Hepatic stellate cell (primary cell): ENCODE data around the gene NQO1.

Source experiments
- DNase-seq: peaks from one replicate; pipeline ENCODE4 v3.0.0; 2011; ENCODE audit warnings: low spot score

NQO1 gene

GRCh38 chr16:69706256-69706974 lies 19.9 kb downstream of the NQO1 start:
- DNase-seq: no peak

GRCh38 chr16:69703638-69704037 lies 22.7 kb downstream of the NQO1 start:
- peak; percentile 15 for DNase-seq

DNA sequence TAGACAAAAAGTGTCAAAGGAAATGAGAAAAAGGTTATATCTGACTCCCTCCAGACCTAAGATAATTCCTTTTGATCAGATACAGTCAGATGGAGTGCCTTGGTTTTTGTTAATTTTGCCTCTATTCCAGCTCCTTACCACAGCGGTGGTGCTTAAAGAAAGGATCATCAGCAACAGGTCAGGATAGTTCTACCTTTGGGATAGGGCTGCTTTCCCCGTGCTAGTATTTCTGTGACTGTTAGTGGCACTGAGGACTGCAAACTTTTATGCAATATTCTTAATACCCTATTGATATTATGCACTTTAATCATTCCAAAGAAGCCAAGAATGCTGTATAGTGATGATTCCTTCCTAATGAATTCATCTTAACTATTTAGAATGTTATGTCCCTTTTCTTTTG lies 24.5 kb downstream of the NQO1 start:
- no peak for DNase-seq

DNA sequence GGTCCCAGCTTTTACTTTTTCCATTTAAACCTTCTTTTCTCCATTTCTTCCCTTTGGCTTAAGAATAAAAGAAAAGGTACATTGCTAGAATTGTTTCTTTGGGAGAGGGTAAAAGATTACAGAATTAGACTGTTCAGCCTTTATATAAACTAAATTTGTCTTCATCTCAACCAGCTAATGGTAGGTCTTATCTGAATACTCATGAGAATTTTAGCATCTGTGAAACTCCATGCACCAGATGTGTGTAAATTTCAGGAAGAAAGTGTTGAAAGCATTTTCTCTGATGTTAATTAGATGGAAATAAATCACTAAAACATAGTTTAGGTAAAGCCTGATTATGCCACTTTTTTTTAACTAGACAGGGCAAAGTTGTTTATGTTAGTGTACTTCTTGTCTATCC lies 24.9 kb downstream of the NQO1 start:
- DNase-seq: no peak

- DNase-seq: no peak
These were observed 26.4 kb downstream of the NQO1 start for GRCh38 chr16:69699915-69700314.

DNA sequence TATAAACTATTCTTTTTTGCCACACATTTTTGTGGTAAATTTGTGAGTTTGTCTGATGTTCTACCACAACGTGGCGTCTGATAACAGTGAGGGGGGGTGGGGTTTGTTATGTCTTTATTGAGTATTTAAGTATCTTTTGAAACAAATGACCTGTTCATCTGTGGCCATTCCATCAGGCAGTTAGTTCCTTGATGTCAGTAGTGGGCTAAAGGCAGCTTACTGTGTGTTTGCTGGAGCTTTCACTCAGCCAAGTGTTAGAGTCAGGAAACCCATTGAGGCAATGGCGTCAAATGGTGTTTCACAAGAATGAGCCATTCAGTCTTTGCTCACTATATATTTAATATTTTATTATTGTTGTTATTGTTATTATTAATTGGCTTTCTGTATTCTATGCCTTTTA lies 28.0 kb downstream of the NQO1 start:
- DNase-seq: no peak

DNA sequence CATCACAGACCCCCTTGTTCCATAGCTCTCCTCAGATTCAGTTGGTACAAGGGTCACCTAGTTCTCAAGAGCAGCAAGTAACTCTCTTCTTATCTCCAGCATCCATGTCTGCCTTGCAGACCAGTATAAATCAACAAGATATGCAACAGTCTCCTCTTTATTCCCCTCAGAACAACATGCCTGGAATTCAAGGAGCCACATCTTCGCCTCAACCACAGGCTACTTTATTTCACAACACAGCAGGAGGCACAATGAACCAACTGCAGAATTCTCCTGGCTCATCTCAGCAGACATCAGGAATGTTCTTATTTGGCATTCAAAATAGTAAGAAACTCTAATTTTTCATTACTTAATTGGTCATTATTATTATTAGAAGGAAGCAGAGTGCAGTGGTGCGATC lies 32.4 kb downstream of the NQO1 start:
- no peak for DNase-seq

DNA sequence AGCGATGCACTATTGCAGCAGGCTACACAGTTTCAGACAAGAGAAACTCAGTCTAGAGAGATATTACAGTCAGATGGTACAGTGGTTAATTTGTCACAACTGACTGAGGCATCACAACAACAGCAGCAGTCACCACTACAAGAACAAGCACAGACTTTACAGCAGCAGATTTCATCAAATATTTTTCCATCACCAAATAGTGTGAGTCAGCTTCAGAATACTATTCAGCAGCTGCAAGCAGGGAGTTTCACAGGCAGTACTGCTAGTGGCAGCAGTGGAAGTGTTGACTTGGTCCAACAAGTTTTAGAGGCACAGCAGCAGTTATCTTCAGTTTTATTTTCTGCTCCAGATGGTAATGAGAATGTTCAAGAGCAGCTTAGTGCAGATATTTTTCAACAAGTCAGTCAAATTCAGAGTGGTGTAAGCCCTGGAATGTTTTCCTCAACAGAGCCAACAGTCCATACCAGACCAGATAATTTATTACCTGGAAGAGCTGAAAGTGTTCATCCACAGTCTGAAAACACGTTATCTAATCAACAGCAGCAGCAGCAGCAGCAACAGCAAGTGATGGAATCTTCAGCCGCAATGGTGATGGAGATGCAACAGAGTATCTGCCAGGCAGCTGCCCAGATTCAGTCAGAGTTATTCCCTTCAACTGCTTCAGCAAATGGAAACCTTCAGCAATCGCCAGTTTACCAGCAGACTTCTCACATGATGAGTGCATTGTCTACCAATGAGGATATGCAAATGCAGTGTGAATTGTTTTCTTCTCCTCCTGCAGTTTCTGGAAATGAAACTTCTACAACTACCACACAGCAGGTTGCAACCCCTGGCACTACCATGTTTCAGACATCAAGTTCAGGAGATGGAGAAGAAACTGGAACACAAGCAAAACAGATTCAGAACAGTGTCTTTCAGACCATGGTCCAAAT lies 34.1 kb downstream of the NQO1 start:
- DNase-seq: peak; percentile 21

DNA sequence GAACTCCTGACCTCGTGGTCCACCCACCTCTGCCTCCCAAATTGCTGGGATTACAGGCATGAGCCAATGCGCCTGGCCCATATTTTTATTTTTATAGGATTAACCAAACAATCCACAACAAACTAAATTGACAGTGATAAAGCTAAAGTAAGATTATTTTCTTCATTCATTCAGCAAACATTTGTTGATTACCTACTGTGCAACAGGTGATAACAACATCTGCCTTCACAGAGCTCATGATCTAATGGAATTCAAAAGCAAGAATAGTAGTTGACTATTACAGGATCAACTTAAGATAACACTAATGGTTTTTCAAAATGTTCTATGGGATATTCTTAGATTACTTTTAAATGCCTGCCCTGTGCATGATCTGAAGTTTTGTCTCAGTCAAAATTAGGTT lies 37.8 kb downstream of the NQO1 start:
- DNase-seq: no peak

- no peak for DNase-seq
These were observed 46.0 kb downstream of the NQO1 start for GRCh38 chr16:69680358-69680757.

GRCh38 chr16:69672998-69673713 lies 53.2 kb downstream of the NQO1 start:
- peak; percentile 8 for DNase-seq

DNA sequence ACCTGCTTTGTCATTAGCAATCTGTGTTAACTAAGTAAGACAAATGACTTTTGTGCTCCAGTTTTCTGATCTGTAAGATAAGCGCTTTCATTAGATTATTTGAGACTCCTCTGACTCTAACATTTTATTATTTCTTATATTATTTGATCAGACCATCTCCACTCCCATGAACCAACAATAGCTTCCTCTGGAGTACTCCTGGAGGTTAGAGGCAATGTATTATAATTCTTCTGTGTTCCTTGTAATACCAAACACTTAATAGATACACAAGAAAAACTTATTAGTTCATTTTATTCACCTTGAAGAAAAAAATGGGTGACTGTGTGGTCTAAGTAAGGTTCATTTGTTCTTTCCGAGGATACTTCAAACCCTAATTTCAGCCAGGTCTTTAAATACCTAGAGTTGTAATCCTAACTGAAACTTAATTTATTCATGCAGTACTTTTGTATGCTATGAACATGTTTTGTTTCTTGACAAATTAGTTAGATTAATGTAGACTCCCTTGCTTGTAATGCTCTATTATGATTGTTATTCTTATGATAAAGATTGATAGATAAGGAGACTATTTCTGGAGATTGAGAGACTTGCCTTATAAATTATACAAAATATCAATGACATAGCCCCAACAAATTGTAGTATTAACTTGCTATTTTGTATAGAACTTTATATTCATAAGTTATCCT lies 53.9 kb downstream of the NQO1 start:
- no peak for DNase-seq

GRCh38 chr16:69669577-69669976 lies 56.8 kb downstream of the NQO1 start:
- no peak for DNase-seq

- DNase-seq: no peak
These were observed 62.5 kb downstream of the NQO1 start for GRCh38 chr16:69663846-69664245.

DNA sequence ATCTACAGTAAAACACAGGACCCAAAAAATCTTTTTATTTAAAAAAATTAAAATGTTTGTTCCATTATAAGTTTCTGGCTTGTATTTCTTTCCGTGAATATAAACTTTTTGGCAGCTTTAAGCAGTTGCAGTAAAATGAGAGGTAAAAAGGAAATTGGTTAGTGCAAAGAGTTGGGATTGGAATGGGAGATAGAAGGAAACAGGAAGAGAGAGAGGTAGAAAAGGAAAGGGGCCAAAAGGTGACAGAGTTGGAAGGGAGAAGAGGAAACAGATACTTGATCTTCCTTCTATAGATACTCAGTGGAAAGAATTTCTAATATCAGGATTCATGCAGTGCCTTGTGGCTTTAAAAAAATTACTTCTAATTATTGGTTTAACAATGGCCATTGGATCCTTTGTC lies 63.5 kb downstream of the NQO1 start:
- DNase-seq: no peak

DNA sequence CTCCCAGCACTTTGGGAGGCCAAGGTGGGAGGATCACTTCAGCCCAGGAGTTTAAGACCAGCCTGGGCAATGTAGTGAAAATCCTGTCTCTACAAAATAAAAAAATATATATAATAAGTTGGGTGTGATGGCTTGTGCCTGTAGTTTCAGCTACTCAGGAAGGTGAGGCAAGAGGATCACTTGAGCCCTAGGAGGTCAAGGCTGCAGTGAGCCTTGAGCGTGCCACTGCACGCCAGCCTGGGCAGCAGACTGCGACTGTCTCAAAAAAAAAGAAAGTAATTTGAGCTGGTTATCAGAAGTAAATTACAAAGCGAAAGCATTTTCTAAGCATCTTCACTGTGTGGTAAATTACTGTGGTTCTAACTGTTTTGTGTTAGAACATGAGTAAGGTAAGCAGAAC lies 66.2 kb downstream of the NQO1 start:
- no peak for DNase-seq
